Measurements from ENCODE around the gene BUB3. TPM values are rescaled to one million over a fixed set of nuclear protein-coding genes. Genes with fewer than 3 reads are reported as not detected.

The BUB3 gene
- total and polyA plus RNA-seq, 4 donors, result 40.6 to 61.4 (median 48.4) TPM

DNA sequence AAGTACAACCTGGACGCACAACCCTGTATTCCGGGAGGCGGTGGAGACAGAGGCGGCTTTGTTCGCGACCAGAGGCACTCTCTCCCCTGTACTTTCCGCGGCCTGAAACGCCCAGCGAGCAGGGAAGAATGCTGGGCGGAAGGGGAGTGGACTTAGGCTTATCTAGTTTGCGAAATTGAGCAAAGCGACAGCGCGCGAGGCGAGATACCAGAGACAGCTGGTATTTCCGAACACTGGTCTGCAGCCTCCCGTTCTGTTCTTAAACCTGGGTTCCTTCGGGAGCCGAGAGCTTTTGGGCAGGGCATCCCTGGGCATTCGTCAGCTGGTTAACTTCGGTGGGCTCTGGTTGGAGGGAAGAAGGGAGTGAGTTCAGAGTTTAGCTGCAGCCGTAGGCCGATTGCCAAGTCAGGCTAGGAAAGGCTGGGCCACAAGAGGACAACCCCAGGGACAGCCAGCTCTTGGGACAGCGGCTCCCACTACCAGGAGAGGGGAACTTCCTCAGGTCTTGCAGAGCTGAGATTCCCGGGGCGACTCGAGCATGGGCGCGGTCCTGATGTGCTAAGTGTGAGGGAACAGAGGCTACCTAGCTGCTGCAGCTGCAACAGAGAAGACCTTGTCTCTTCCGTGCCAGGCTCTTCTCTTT is 14.6 kb upstream of the BUB3 start:
- H3K36me3 ChIP-seq (ENCODE audit: control insufficient read depth in 1 of 2, insufficient read depth in 2 of 2, low read length in 1 of 2), result no peaks in the 10 kb centered on the region
- H3K4me1 ChIP-seq (ENCODE audit: control insufficient read depth in 1 of 2, insufficient read depth in 2 of 2, low read length in 2 of 2), result no peaks in the 10 kb centered on the region
- peaks cover 0 to 4% of the 10 kb centered on the region in 2 donors for H3K27me3 ChIP-seq (ENCODE audit: control insufficient read depth in 1 of 2, insufficient read depth in 2 of 2, low read length in 1 of 2)
- 5 to 7% methylated on average over 32 of the region's 32 CpGs for WGBS, 2 donors
- ATAC-seq (ENCODE audit: low FRiP score) (no peak), DNase-seq (no peak)
- H3K4me3 ChIP-seq (ENCODE audit: low read length in 2 of 2), result no peak overlapping the region
- H3K9me3 ChIP-seq (ENCODE audit: control insufficient read depth, low read length), result no peaks in the 10 kb centered on the region
- H3K27ac ChIP-seq (ENCODE audit: low read depth in 1 of 2, low read length in 2 of 2), result no peak overlapping the region
- intact Hi-C loops (cut with DNase I), result loop anchor here in 1 of 2 donors (10.0 kb wide), 1 partner anchor 245 kb away; no protein-coding TSS in a partner anchor

DNA sequence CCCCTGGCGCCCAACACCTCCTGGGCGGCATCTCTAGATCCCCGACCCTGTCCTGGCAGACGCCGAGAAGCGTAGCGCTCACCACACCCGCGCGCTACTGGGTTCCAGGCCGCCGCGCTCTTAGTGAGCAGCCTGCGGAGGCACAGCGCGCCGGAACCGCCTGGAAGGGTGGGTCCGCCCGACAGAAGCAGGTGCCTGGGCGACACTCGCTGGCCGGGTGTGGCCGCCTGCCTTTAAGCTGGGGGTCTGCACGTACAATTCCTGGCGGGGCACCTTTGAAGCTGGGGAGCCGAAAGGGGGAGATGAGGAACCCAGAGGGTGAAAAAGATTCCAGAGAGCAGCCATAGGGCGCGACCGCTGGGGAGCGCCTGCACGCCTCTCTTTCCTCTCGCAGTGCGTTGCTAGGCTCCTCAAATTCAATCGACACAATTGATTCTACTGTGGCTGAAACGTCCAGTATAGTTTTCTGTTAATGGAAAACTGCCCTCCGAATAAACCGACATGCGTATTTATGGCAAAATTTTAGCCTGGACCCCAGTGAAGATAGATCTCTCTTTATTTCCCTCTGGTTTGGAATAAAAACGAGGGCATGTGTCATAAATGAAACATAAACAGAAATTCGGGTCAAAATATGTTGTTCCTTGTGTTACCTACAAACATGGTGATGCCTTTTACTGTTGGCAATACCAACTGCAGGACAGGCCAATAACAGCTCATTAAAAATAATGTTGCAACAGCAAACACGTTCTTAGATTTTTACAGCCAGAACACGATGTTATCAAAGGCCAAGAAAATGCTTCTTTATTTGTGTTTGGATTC is 13.8 kb upstream of the BUB3 start:
- H3K4me1 ChIP-seq (ENCODE audit: control insufficient read depth in 1 of 2, insufficient read depth in 2 of 2, low read length in 2 of 2), result no peaks in the 10 kb centered on the region
- H3K4me3 ChIP-seq (ENCODE audit: low read length in 2 of 2), result no peak overlapping the region
- no peaks in the 10 kb centered on the region for H3K9me3 ChIP-seq (ENCODE audit: control insufficient read depth, low read length)
- intact Hi-C loops (cut with DNase I), result no loop called here
- no peak overlapping the region for H3K27ac ChIP-seq (ENCODE audit: low read depth in 1 of 2, low read length in 2 of 2)
- peaks cover 0 to 4% of the 10 kb centered on the region in 2 donors for H3K27me3 ChIP-seq (ENCODE audit: control insufficient read depth in 1 of 2, insufficient read depth in 2 of 2, low read length in 1 of 2)
- DNase-seq (peak in 1 of 2 donors; percentile 68), ATAC-seq (ENCODE audit: low FRiP score) (no peak)
- 9 to 10% methylated on average over 43 of the region's 43 CpGs for WGBS, 2 donors
- H3K36me3 ChIP-seq (ENCODE audit: control insufficient read depth in 1 of 2, insufficient read depth in 2 of 2, low read length in 1 of 2), result no peaks in the 10 kb centered on the region

DNA sequence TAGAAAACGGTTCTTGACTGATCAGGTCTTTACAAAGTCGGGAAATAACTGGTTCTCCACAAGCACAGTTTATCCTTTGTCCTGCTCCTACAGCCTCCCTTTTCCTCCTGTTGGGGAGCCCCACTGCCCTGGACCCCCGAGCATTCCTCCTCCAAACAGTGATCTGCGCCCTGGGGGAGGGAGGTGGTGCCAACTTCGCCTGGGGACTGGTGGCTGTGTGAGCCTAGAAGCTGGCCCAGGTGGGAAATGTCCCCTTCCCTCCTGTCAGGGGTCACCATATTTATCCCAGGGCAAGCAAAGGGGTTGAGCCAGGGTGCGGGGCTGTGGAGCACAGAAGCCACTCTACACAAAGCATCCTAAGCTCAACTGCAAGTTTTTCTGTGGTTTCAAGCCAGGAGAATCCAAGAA is 13.2 kb upstream of the BUB3 start:
- Histone ChIP-seq H3K4me1 (ENCODE audit: control insufficient read depth in 1 of 2, insufficient read depth in 2 of 2, low read length in 2 of 2) (no peaks in the 10 kb centered on the region), H3K4me3 (ENCODE audit: low read length in 2 of 2) (no peak overlapping the region), H3K27me3 (ENCODE audit: control insufficient read depth in 1 of 2, insufficient read depth in 2 of 2, low read length in 1 of 2) (peaks cover 0 to 4% of the 10 kb centered on the region in 2 donors), H3K27ac (ENCODE audit: low read depth in 1 of 2, low read length in 2 of 2) (no peak overlapping the region), H3K9me3 (ENCODE audit: control insufficient read depth, low read length) (no peaks in the 10 kb centered on the region), H3K36me3 (ENCODE audit: control insufficient read depth in 1 of 2, insufficient read depth in 2 of 2, low read length in 1 of 2) (no peaks in the 10 kb centered on the region)
- DNase-seq (no peak), ATAC-seq (ENCODE audit: low FRiP score) (no peak)
- WGBS, 2 donors, result 11 to 13% methylated on average over 6 of the region's 6 CpGs
- intact Hi-C loops (cut with DNase I), result no loop called here

DNA sequence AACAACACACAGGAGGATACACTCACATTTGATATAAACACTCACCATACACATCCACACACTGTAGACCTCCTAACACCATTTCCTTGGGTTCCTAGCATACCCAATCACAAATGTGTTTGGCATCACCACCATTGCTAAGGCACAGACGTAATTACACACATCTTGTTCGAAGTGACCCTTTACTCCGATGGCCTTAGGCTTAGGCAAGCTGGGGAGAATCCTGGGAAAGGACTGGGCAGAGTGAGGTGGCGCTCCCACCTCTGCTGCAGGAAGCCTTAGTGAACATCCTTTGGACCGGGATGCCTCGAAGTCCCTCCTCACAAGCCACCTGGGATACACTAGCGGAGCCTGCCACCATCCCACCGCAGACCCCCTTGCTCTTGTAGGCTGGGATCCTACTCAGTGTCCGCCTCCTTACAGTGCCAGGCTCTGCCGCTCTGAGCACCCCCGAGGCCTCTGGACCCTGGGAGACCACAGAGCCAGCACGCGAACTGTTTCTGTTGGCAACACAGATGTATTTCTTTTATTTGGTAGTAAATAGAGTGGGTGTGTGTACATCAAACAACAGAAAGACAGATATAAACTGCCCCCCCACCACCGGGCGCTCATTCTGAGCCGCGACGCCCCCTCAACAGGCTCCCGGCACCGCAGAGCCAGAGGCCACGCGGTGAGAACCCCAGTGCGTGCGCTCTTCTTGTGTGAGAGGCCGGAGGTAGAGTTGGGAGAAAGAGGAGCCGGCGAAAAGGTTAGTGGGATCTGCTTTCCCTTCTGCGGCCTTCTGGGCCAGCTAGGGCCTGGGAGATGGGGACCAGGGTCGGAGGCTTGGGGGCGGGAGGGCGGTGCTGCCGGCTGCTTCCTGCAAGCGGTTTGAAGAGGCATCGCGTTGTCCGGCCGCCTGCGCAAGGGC is 12.2 kb upstream of the BUB3 start:
- DNase-seq (peak in 1 of 2 donors; percentile 75), ATAC-seq (ENCODE audit: low FRiP score) (no peak)
- H3K4me1 ChIP-seq (ENCODE audit: control insufficient read depth in 1 of 2, insufficient read depth in 2 of 2, low read length in 2 of 2), result no peaks in the 10 kb centered on the region
- intact Hi-C loops (cut with DNase I), result no loop called here
- 5 to 9% methylated on average over 38 of the region's 38 CpGs for WGBS, 2 donors
- no peak overlapping the region for H3K4me3 ChIP-seq (ENCODE audit: low read length in 2 of 2)
- no peaks in the 10 kb centered on the region for H3K9me3 ChIP-seq (ENCODE audit: control insufficient read depth, low read length)
- H3K27ac ChIP-seq (ENCODE audit: low read depth in 1 of 2, low read length in 2 of 2), result no peak overlapping the region
- no peaks in the 10 kb centered on the region for H3K36me3 ChIP-seq (ENCODE audit: control insufficient read depth in 1 of 2, insufficient read depth in 2 of 2, low read length in 1 of 2)
- H3K27me3 ChIP-seq (ENCODE audit: control insufficient read depth in 1 of 2, insufficient read depth in 2 of 2, low read length in 1 of 2), result peaks cover 0 to 4% of the 10 kb centered on the region in 2 donors

DNA sequence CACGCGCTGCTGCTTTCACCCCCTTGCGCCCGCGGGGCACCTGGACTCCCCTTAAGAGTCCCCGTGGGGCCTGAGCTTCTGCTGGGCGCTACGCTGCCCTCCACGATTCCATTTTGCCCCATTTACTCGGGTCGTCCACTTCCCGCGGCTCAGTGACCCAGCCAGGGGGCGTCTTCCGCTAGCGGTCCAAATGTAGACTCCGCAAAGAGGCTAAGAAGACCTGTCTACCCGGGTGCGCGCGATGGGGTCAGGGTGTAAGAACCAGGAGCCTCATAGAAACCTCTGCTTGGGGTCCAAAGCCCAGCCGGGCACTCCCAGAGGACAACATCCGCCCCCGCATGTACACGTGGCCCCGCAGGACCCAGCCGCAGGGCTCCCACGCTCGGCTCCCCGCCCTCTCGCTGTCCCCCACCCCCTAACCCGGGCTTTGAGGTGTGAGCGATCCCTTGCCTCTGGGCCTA is 11.5 kb upstream of the BUB3 start:
- no peaks in the 10 kb centered on the region for H3K36me3 ChIP-seq (ENCODE audit: control insufficient read depth in 1 of 2, insufficient read depth in 2 of 2, low read length in 1 of 2)
- no peaks in the 10 kb centered on the region for H3K4me1 ChIP-seq (ENCODE audit: control insufficient read depth in 1 of 2, insufficient read depth in 2 of 2, low read length in 2 of 2)
- WGBS, 2 donors, result 5 to 6% methylated on average over 33 of the region's 33 CpGs
- peaks cover 0 to 4% of the 10 kb centered on the region in 2 donors for H3K27me3 ChIP-seq (ENCODE audit: control insufficient read depth in 1 of 2, insufficient read depth in 2 of 2, low read length in 1 of 2)
- intact Hi-C loops (cut with DNase I), result no loop called here
- DNase-seq (peak in 1 of 2 donors; percentile 74), ATAC-seq (ENCODE audit: low FRiP score) (no peak)
- H3K27ac ChIP-seq (ENCODE audit: low read depth in 1 of 2, low read length in 2 of 2), result no peak overlapping the region
- H3K4me3 ChIP-seq (ENCODE audit: low read length in 2 of 2), result no peak overlapping the region
- H3K9me3 ChIP-seq (ENCODE audit: control insufficient read depth, low read length), result no peaks in the 10 kb centered on the region

DNA sequence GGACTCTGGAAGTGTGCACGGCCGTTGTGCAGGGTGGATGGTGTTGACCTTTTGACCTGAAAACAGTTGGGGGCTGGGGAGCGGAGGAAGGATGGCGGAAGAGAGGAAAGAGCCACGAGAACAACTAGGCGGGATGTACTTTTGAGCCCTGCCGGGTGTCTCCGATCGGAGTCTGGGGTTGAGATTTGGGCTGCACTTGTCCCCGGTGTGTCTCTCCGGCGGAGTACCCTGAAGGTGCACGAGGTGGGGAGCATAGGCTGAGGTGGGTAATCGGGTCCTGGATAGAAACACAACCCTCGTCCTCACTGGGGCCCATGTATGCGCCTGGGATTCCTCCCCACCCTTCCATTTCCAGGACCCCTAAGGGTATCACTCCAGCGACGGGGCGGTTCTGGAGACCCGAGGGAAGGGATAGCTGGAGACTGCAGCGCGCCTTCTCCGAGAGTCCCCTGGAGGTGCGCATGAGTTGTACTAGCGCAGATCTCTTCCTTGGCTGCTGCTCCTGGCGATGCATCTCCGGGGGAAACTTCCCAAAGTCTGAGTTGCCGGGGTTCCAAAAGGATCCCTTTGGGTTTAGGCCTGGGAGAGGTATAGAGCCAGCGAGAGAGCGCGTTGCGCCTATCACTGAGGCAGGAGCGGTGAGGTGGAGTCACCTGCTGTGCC is 10.9 kb upstream of the BUB3 start:
- H3K27me3 ChIP-seq (ENCODE audit: control insufficient read depth in 1 of 2, insufficient read depth in 2 of 2, low read length in 1 of 2), result peaks cover 0 to 4% of the 10 kb centered on the region in 2 donors
- H3K4me3 ChIP-seq (ENCODE audit: low read length in 2 of 2), result no peak overlapping the region
- no peaks in the 10 kb centered on the region for H3K36me3 ChIP-seq (ENCODE audit: control insufficient read depth in 1 of 2, insufficient read depth in 2 of 2, low read length in 1 of 2)
- intact Hi-C loops (cut with DNase I), result no loop called here
- H3K9me3 ChIP-seq (ENCODE audit: control insufficient read depth, low read length), result no peaks in the 10 kb centered on the region
- 9 to 10% methylated on average over 33 of the region's 33 CpGs for WGBS, 2 donors
- DNase-seq, result no peak
- no peak overlapping the region for H3K27ac ChIP-seq (ENCODE audit: low read depth in 1 of 2, low read length in 2 of 2)
- H3K4me1 ChIP-seq (ENCODE audit: control insufficient read depth in 1 of 2, insufficient read depth in 2 of 2, low read length in 2 of 2), result no peaks in the 10 kb centered on the region
- ATAC-seq (ENCODE audit: low FRiP score), result no peak

DNA sequence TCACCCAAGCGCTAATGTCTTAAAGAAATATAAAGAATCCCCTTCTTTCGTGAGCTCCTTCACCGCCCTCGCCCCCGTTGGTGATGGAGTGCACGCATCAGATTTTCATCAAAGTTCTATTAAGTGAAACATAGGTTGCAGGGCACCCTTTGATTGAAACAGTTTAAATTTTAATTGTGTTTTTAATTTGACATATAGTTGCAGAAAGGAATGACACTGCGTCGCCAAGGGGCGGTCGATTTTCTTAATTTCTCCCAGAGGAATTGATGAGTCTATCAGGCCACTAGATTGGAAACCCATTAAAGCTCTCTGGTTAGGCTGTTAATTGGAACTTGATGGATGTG is 10.4 kb upstream of the BUB3 start:
- 19 to 21% methylated on average over 10 of the region's 10 CpGs for WGBS, 2 donors

More for the DNA sequence above, 10.4 kb upstream of the BUB3 start:
- Histone ChIP-seq H3K9me3 (ENCODE audit: control insufficient read depth, low read length) (no peaks in the 10 kb centered on the region), H3K4me1 (ENCODE audit: control insufficient read depth in 1 of 2, insufficient read depth in 2 of 2, low read length in 2 of 2) (no peaks in the 10 kb centered on the region), H3K36me3 (ENCODE audit: control insufficient read depth in 1 of 2, insufficient read depth in 2 of 2, low read length in 1 of 2) (no peaks in the 10 kb centered on the region), H3K27ac (ENCODE audit: low read depth in 1 of 2, low read length in 2 of 2) (no peak overlapping the region), H3K27me3 (ENCODE audit: control insufficient read depth in 1 of 2, insufficient read depth in 2 of 2, low read length in 1 of 2) (peaks cover 0 to 4% of the 10 kb centered on the region in 2 donors), H3K4me3 (ENCODE audit: low read length in 2 of 2) (no peak overlapping the region)
- DNase-seq, result no peak
- no peak for ATAC-seq (ENCODE audit: low FRiP score)
- intact Hi-C loops (cut with DNase I), result no loop called here
